RWPE1 (cell line): ENCODE measurements around the gene AMOTL2.

Experiments used
- CTCF ChIA-PET: fragments of 350-600 bp; sonication (Branson Sonifier 250); formaldehyde crosslinking; extraction: SDS; loops from one replicate; lab custom pipeline; 2021; lab: Yijun Ruan, JAX
- POLR2A ChIA-PET: fragments of 400-600 bp; formaldehyde crosslinking; extraction: SDS; loops from one replicate; lab custom pipeline; 2020; ENCODE audit warnings: antibody characterized with exemption; ENCODE audit not compliant: low non-redundant PET; lab: Yijun Ruan, JAX
- DNase-seq: peaks from one replicate; pipeline ENCODE4 v3.0.0; 2012; ENCODE audit warnings: low spot score
- H3K27ac ChIP-seq: fragments of 450-650 bp; 2 replicates; pipeline ENCODE4 v1.5.1; 2017
- TF ChIP-seq, protein P1 (sequence below): fragments of 450-650 bp; conservative IDR thresholded peaks from 2 replicates; pipeline ENCODE4 v1.5.1; 2017; ENCODE audit warnings: low read depth, mild to moderate bottlenecking

The AMOTL2 gene

GRCh38 chr3:134364936-134365765 is 9.1 kb downstream of the AMOTL2 start:
- H3K27ac ChIP-seq = peak overlapping the region; percentile 97
- TF ChIP-seq, protein P1, sequence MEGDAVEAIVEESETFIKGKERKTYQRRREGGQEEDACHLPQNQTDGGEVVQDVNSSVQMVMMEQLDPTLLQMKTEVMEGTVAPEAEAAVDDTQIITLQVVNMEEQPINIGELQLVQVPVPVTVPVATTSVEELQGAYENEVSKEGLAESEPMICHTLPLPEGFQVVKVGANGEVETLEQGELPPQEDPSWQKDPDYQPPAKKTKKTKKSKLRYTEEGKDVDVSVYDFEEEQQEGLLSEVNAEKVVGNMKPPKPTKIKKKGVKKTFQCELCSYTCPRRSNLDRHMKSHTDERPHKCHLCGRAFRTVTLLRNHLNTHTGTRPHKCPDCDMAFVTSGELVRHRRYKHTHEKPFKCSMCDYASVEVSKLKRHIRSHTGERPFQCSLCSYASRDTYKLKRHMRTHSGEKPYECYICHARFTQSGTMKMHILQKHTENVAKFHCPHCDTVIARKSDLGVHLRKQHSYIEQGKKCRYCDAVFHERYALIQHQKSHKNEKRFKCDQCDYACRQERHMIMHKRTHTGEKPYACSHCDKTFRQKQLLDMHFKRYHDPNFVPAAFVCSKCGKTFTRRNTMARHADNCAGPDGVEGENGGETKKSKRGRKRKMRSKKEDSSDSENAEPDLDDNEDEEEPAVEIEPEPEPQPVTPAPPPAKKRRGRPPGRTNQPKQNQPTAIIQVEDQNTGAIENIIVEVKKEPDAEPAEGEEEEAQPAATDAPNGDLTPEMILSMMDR = no peak
- no peak for DNase-seq
- ChIA-PET POLR2A (interaction anchor here (0.5 to 2.1 kb wide), 5 partner anchors 9 to 118 kb away, joined by 4 to 15 read pairs (median 7); partner anchors contain the start of gene AMOTL2), CTCF (interaction anchor here (0.6 to 2.6 kb wide), 2 partner anchors 108 to 242 kb away, joined by 4 to 11 read pairs; no protein-coding TSS in a partner anchor)

DNA sequence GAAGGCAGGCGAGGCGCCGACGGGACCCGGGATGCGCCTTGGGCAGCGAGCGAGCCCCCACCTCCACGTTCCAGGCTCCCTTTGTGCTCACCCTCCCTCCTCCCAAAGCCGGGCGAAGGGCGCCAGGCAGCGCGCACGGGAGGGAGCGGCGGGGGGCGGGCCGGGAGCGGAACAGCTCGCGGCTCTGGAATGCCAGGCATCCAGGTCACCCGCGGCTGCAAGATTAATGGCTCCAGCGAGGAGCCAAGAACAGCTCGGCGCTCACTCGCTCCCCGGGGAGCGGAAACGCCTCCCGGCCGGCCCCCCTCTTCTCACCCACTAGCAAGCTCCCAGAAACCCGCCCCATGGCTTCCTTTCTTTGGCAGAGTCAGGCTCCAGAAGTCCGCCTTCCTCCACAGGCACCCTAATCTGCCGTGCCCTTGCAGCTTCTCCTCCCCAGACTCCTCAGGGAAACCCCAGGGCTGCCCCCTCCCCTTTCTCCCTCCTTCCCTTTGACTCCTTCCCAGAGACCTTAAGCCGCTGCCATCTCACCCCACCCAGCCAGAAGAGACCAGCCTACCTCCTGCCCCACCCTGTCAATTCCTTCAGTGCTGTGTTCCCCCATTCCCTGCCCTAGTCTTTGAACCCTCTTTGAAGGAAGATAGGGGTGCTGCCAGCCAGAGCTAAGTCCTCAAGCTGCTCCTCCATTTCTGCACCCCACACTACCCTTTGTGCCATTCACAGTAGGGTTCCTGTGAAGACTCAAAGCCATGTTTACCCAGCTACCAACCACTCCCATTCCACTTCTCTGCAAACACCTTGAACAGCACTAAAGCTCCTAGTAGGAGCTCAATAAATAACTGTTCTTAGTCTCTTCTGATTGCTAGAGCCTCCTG is 9.9 kb downstream of the AMOTL2 start:
- peak overlapping the region; percentile 97 for H3K27ac ChIP-seq
- DNase-seq = peak; percentile 97
- ChIA-PET CTCF (interaction anchor here (0.6 to 2.6 kb wide), 6 partner anchors 16 to 241 kb away, joined by 3 to 11 read pairs (median 3); no protein-coding TSS in a partner anchor), POLR2A (interaction anchor here (0.6 to 2.1 kb wide), 7 partner anchors 10 to 118 kb away, joined by 3 to 11 read pairs (median 4); partner anchors contain the start of gene AMOTL2)
- TF ChIP-seq, protein P1 = no peak

GRCh38 chr3:134363381-134363755 is 10.9 kb downstream of the AMOTL2 start:
- TF ChIP-seq, protein P1 = no peak
- DNase-seq = no peak
- ChIA-PET CTCF (interaction anchor here (0.7 to 2.6 kb wide), 5 partner anchors 15 to 115 kb away, joined by 3 to 11 read pairs (median 3); no protein-coding TSS in a partner anchor), POLR2A (interaction anchor here (0.6 to 2.1 kb wide), 4 partner anchors 10 to 113 kb away, joined by 3 to 11 read pairs (median 4); no protein-coding TSS in a partner anchor)
- H3K27ac ChIP-seq = peak overlapping the region; percentile 97

DNA sequence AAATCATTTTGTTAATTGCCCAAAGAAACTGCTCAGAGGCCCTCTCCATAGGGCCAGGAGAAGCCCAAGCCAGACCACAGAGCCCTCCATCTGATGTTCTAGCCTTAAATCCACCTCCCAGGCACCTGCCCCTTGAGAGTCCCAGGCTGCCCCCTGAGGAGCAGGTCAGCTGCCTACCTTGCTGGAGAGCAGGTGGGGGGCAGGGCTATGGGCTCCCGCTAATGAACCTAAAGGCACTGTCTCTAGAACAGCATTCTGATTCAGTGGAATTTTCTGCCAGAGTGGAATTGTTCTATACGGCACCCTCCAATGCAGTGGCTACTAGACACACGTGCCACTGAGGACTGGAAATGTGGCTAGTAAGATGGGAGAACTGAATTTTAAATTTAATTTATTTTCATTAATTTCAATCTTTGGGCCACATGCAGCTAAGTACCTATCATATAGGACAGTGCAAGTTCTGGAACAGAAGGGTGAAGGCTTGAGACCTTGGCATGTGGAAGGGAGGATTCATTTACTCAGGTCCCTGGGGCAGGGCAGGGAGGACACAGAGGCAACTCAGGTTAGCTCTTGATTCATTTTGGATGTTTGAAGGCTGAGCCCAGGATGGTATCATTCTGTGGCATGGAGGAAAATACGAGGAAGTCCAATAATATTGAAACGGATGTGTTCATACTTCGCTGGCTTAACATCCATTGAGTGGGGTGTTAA is 11.4 kb downstream of the AMOTL2 start:
- peak overlapping the region; percentile 97 for H3K27ac ChIP-seq
- ChIA-PET POLR2A (interaction anchor here (1.2 to 2.1 kb wide), 2 partner anchors 10 to 50 kb away, joined by 3 to 11 read pairs; no protein-coding TSS in a partner anchor), CTCF (interaction anchor here (1.0 kb wide), 1 partner anchor 14 kb away, joined by 3 read pairs; no protein-coding TSS in a partner anchor)
- no peak for DNase-seq
- TF ChIP-seq, protein P1 = no peak

DNA sequence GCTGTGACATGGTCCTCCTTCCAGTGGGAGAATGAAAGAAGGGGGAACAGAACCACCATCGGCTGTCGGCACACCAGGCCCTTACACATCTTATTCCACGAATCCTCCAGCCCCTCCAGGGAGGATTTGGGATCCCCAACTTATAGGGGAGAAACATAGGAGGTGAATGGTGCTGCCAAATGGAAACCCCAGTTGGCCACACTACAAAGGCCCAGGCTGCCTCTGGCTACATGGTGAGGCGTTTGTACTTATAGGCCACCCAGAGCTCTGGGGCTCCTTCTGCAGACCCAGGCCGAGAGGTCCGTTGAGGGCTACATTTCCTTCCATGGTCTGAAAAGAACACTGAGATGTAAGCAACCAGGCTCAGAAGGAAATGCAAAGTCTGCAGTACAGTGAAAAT is 12.0 kb downstream of the AMOTL2 start:
- no peak for DNase-seq
- TF ChIP-seq, protein P1 = no peak
- POLR2A ChIA-PET = no interaction called here
- H3K27ac ChIP-seq = peak overlapping the region; percentile 97
- CTCF ChIA-PET = no interaction called here
